ENCODE results near the gene ASF1B.
"Not testable (repeated sequence)": the region's sequence is repeated elsewhere in the genome, so short reads cannot be mapped to it uniquely, and the experiment has no call there.

ASF1B gene

DNA sequence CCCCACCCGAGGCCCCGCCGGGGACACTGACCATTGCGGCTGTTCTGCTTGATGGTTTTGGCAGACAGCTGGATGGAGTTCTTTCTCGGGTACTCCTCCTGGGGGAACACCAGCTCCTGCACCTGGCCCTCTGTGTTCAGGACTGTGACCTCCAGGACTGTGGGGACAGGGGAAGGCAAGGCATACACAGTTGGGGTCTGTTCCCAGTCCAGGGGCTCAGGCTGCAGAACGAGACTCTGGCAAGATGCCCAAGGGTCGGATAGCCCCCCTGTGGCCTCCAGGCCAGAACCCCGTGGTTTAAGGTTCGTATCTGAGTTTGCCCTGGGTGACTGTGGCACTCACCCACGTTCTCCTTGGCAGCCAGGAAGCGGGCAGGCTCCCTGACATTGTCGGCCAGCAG, 22.7 kb upstream of the ASF1B start:
- no peak for DNase-seq

DNA sequence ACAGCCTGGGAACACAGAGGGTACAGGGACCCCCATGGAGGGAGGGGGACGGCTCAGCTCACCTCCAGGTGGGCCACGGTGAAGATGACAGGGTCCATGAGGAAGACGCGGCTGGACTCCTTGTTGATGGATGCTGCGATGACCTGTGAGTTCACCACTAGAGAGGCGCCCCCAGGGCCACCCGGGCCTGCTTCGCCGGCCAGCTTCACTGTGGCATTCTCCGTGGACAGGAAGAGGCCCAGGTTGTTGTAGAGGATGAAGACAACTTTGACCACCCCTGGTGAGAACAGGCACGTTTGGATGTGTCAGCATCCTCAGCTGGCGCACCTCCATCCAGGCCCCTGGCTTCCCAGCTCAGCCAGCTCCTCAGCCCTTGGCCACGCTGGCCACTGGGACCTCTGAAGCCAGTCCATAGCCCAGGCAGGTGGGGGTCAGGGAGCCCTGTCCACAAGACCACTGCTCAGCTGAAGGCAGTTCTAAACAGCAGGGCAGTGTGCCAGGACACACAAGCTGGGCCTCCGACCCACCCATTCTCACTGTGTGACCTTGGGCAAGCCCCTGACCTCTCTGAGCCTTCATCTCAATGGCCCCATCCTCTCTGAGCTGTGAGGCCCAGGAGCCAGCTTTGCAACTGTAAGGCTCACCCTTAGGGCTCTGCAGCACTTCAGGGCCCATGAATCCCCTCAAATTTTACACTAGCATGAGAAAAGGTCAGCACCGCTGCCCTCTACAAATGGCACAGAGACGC, 22.1 kb upstream of the ASF1B start:
- DNase-seq, result no peak

DNA sequence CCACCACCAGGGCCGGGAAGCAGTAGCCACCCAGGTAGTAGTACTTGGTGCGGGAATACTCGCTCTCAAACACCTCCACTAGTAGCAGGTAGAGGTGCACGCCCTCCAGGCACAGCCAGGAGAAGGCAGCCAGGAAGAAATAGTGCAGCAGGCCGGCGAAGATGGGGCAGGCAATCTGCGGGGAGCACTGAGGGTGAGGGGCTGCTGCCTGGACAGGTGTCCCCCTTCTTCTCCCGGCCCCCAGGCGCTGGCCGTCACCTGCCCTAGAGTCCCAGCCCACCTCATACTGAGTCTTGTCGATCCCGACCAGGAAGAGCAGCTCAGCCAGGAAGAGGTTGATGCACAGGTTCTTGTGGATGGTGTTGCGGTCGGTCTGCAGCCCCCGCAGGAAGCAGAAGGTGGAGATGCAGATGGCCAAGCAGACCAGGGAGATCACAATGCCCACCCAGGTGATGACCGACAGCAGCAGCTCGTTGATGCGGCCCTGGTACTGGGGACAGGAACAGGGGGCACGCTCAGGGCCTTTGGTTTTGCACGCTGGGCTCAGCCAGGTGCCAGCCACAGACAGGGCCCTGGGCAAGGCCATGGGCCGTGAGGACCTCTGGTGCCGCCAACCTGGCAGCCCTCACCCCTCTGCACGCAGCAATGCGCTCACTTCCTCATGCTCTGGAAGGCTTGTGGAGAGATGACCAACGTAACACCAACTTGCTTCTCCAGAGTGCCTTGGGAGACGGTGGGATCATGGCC, 20.8 kb upstream of the ASF1B start:
- no peak for DNase-seq

DNA sequence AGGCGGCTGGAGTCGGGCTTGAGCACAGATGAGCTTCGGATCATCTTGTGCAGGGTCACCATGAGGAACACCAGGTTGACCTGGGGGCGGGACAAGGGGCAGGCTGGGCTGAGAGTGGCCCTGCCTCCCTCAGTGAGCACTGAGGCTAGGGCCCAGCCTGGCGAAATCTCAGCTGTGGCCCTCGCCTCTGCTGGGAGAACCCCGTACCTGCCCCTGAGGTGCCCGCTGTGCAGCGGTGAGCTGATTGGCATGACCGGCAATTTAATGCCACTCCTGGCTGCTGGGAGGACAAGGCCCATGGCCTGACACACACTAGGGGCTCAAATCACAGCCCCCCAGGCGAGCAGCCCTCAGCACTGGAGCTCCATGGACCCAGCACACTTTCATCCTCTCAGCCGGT, 19.7 kb upstream of the ASF1B start:
- DNase-seq, result no peak

DNA sequence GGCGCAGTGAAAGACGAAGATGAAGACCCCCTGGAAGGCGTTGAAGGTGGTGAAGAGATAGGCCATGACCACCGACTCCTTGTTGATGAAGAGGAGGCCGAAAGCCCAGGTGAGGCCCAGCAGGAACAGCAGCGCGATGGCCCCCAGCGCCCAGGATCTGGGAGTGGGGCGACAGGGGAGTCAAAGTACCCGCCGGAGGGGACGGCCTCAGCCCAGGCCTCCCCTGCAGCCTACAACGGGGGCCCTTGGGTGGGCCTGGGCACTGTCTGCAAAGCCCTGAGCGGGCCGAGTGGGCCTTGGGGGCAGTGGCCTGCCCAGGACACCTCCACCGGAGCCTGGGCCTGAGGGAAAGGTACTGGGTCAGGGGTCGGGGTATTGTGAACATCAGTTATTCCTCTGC, 19.0 kb upstream of the ASF1B start:
- DNase-seq, result no peak

DNA sequence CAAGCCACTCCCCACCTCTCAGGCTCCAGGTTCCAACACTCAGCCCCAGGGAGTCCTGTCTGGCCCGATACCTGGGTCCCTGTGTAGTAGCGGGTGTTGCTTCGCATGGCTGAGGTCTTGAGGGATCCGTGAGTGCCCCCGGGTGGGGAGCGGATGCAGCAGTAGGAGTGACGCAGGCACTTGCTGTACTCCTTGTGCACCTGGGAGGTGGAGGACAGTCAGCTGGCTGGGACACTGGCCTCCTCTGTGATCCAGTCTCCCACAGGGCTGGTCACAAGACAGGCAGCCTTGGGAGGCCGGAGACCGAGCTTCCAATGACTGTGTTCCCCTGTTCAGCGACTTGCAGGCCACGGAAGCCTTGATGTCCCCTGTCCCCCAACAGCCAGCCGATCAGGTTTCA, 16.3 kb upstream of the ASF1B start:
- no peak for DNase-seq

DNA sequence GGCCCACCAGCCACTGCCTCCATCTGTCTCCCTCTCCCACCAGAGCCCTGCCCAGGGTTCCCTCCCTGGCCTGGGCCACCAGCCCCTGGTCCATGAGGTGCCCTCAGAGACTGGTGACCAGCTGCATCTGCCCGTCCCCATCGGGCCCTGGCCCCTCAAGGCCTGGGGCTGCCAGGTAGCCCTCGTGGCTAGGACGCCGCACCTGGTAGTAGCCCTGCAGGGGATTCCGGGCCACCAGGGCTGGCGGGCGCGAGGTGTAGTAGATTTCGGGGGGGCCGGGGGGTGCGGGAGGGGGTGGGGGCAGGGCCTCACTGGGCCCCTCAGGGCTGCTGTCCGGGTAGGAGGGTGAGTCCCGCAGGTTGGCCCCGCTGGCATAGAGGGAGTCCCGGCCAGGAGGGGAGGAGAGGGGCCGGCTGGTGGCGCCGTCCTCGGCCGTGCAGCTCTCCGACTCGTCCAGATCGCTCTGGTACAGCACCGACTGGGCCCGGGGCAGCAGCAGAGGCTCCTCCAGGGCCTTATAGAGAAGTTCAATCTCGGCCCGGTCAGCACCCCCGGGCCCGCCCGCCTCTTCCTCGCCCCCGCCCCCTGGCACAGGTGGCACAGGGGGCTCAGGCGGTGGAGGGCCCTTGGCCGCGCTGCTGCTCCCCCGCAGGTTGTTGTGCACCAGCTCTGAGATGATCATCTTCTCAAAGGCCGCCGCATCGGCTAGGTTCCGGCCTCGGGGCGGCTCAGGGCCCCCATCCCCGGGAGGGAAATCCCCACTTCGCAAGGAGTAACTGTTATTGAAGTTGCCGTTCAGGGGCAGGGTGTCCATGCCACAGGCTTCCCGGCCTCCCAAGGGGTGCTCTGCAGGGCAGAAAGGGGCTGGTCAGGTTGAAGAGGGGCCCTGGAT, 14.6 kb upstream of the ASF1B start:
- DNase-seq, result no peak

DNA sequence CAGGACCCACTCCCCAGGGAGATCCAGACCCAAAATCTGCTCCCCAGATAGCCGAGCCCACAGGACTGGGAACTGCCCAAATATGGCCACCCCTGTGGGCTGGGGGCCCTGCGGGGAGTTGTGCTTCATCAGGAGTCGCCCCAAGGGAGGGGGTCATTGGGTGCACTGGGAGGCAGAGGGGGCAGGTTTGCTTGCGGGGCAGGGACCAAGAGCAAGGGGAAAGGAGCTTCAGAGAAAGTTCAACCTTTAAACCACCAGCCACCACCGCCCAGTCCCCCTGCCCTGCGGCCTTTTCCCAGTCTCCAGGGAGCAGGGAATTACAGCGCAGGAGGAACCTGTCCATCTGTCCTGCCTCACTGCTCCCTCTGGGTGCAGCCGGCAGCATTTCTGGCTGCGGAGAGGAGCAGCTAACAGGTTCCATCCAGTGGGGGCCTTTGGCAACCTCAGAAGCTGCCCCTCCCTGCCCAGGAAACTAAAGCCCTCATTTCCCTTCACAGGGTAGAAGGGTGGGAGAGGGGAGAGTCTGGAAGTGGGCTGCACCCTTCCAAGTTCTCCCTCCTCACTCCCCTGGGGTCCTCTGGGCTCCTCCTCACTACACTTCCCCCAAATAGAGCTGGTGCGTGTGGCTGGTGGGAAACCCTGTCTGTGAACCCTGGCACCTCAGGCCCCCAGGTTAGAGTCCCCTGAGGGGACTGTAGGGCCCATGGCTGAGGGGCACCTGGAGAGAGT, 13.8 kb upstream of the ASF1B start:
- no peak for DNase-seq

DNA sequence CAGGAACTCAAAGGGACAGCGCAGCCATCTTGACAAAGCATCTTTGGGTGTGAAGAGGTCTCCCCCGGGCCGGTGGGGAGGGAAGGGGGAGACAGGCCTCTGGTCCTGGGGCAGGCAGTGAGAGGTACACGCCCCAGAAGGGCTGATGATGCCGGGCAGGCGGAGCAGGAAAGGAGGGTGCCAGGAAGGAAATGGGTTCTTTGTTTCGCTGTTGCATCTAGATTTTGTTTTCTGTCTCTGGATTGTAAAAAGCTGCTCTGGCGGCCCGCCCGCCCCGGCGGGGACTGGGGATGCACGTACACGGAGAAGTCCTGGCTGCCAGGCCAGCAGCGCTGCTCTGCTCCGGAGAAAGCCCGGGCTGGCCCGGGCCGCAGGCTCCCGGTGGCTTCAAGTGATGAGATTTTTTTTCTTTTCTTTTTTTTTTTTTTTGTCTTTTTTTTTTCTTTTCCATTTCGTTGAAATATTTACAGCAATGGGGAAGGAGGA, 13.2 kb upstream of the ASF1B start:
- DNase-seq, result no peak

DNA sequence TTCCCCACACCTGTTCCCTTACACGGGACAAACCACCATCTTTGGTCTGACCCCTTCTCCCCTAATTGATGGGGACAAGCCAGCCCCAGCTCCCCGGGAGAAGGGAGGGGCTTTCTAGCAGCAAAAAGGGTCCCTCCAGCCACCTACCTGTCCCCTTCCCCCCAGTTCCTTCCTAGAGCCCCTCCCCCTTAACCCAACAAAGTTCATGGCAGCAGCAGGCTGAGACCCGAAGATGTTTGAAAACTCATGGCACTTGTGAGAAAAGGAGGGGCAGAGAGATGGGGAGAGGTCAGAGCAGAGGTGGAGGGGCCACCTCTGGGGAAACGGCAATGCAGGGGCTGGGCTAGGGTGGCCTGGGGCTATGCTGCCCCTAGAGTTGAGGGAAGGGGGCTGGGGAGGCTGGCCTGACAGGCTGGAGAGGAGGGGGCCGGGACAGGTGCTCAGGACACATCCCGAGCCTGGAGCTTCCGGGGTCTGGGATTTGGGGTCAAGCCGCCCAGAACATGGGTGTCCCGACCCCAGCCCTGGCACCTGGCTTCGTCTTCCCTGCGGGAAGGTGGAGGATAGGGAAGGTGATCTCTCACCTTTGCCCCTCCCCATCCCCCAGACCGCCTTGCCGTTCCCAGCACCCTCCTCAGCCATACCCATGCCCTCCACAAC, 12.5 kb upstream of the ASF1B start:
- DNase-seq, result no peak

DNA sequence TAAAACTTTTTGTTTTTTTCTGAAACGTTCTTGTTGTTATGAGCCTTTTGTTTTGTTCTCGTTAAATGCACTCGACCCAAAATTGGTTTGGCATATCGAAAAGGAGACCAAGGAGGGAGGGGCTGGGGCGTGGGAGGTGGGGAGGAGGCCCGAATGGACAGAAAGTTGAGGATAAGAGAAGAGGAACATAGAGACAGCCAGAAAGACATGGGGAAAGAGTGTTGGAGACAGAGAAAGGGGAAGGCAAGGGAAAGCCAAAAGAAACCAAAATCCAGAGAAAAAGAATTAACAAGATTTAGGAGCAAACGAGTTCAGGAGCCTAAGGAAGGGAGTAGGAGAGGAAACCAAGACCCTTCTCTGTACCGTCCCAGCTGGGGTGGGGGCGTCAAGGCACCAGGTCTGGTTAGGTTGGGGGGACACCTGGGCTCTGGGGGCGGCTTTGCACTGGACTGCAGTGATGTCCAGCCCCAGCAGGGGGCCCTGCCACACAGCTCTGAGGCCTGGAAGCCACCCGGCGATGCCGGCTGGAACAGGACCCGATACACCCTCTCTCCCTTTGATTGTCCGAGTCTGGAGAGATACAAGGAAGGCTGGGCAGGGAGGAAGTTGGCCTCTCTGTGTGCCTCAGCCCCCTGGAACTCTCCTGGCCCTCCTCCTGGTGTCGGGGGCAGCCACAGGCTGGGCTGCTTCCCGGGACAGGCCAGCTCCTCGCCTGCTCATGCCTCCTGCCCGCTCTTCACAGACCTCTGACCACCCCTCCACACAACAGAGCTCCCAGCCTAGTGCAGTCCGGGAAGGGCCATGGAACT, 11.6 kb upstream of the ASF1B start:
- DNase-seq, result peak; percentile 52

DNA sequence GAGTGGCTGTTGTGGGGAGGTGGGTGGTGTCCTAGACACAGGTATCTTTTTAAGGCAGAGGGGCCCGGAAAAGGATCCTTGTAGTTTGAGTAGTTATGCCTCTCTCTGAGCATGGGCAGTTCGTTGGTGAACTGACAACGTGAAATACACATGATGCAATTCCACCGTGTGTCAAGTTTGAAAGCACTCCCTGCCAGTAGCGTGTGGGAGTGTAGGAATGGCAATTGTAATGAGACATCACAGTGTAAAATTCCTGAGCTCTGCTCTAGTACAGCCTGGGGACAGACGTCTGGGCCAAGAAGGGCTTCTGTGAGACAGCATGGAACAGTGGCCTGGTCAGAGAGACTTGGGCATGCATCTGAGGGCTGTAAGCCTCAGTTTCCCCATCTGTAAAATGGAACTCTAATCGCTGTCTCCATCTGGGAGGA, 10.4 kb upstream of the ASF1B start:
- no peak for DNase-seq

DNA sequence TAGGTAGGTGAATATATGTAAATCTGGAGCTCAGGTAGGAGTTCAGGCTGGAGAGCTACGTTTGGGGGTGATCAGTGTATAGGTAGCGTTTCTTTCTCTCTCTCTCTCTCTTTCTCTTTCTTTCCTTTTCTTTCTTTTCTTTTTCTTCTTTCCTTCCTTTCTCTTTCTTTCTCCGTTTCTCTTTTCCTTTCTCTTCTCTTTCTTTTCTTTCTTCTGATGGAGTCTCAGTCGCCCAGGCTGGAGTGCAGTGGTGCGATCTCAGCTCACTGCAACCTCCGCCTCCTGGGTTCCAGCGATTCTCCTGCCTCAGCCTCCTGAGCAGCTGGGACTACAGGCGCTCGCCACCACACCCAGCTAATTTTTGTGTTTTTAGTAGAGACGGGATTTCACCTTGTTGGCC, 9.8 kb upstream of the ASF1B start:
- DNase-seq, result not testable (repeated sequence)

DNA sequence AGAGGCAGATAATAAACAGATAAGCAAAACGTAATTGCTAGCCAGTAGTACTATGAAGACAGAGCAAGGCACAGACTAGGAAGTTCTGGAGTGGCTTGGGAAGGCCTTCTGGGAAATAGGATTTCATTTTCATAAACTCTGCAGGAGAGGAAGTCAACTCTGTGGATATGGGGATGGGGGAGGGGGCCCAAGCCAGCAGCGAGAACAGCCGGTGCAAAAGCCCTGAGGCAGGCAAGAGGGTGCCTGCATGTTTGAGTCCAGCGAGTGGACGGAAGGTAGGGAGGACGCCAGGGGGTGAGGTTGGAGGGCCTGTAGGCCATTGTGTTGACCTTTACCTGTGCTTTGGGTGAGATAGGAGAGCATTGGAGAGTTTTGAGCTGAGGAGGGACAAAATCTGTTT, 9.0 kb upstream of the ASF1B start:
- DNase-seq, result no peak

DNA sequence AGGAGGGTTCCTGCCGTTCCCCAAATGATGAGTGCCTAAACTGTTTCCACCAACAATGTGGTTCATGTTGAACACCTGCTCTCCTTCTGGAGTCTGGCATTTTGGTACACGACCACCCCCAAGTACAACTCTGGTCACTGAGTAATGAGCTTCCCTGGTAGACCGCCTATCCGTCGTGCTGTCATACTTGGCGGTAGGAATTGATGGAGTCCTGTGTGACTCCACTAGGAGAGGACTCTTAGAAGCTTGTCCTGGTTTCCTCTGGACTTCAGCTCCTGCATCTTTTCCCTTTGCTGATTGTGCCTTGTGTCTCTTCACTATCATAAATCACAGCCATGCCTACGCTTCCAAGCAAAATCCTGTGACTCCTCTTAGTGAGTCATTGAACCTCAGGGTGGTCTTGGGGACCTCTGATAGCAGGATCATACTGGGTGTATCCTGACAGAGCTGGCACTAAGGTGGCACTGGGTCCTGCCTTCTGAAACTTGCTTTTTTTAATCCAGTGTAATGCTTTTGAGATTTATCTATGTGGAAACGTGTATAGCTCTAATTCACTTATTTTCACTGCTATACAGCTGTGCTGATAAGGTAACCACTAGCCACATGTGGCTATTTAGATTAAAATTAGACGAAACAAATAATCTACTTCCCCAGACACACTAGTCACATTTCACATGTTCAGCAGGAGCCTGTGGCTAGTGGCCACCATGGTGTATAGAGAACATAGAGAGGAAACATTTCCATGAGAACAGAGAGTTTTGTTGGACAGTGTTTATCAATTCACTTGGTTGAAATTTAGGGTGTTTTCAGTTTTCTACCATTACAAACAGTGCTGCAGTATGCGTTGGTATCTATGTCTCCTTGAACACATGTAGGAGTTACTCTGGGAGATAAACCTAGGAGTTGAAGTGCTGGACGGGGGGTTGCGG, 6.1 kb upstream of the ASF1B start:
- DNase-seq, result no peak

DNA sequence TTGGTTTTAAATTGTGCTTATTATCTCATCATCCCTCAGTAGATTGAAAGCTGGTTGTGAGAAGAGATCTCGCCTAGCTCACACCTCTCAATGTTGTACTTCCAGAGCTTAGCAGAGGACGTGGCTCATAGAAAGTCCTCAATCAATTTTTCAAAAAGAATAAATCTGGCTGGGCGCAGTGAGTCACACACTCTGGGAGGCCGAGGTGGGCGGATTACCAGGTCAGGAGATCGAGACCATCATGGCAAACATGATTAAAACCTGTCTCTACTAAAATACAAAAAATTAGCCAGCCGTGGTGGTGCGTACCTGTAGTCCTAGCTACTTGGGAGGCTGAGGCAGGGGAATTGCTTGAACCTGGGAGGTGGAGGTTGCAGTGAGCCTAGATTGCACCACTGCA, 4.7 kb upstream of the ASF1B start:
- no peak for DNase-seq

DNA sequence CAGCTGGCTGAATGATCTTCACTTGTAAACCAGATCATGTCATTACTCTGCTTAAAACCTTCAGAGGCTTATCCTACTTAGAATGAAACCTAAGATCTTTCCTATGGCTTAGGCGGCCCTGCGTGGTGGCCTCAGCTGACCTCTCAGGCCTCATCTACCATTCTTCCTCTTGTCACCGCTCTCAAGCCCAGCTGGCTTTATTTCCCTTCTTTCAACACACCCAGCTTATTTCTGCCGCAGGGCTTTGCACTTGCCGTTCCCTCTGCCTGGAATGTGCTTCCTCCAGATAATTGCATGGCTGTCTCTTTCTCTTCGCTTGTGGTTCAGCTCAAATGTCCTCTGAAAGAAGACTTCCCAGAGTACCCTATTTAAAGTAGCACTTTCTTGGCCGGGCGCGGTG, 3.6 kb upstream of the ASF1B start:
- no peak for DNase-seq

DNA sequence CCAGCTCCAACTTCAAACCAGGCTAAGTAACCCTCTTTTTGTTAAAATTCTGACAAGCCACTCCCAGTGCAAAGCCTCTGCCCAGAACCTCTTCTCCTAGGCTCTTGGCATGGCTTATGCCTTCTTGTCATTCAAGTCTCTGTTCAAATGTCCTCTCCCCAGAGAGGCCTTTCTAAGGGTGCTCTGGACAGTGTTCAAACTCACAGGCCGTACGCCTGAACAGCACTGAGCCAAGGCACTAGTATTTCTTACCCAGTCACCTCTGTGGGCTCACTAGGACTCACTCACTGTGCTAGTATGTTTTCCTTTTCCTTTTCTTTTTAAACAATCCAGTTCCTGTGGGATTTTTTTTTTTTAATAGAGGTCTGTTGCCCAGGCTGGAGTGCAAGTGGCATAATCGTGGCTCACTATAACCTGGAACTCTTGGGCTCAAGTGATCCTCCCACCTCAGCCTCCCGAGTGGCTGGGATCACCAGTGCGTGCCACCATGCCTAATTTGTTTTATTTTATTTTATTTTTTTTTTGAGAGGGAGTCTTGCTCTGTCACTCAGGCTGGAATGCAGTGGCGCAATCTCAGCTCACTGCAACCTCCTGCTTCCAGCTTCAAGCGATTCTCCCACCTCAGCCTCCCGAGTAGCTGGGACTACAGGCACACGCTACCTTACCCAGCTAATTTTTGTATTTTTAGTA, 2.3 kb upstream of the ASF1B start:
- DNase-seq, result no peak

DNA sequence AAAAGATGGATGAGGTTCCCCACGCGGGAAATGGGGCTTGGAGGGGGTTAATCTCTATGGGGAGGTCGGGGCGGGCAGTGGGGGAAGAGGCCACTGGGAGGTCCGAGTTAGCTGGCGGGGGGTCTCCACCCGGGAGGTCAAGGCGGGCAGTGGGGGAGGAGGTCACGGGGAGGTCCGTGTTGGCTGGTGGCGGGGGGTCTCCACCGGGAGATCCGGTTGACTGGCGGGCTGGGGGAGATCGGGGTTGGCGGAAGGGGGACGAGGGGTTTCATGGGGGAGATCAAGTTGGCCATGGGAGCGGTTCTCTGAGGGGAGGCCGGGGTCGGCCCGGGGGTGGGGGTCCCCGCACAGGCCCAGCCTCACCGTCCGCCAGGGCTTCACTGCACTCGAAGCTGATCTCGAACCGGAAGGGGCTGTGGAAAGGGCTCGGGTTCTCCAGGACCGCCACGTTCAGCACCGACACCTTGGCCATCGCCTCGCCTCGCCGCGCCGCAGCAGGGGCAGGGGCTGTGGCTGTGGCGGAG, 342 bp downstream of the ASF1B start:
- no peak for DNase-seq

Measured in NCI-H2029 (cell line).